IMR-90 (cell line): ENCODE data around the gene SMAD7. TPM values are rescaled to one million over a fixed set of nuclear protein-coding genes. Genes with fewer than 3 reads are reported as not detected.

Source experiments
- ATAC-seq: fragments of 200-7000 bp; cut with Tn5 transposase; 2 replicates; pipeline ENCODE4 v1.9.1; 2020; ENCODE audit warnings: low read depth, mild to moderate bottlenecking, moderate library complexity
- BruUV-seq: library from RNA; stranded (reverse); fragments of 400-500 nt; replicated peaks from 2 replicates; lab custom pipeline; 2021; lab: Mats Ljungman, UMichigan
- CTCF ChIA-PET: fragments of 300-600 bp; formaldehyde crosslinking; extraction: SDS; loops from one replicate; lab custom pipeline; 2021; ENCODE audit warnings: antibody characterized with exemption; lab: Yijun Ruan, JAX
- POLR2A ChIA-PET: fragments of 300-600 bp; sonication (Branson Sonifier 250); formaldehyde crosslinking; loops from one replicate; lab custom pipeline; 2022; ENCODE audit warnings: antibody characterized with exemption; ENCODE audit not compliant: unreplicated experiment; lab: Charles Lee
- DNase-seq: peaks from one replicate; pipeline ENCODE4 v3.0.0; 2013
- H2AFZ ChIP-seq: replicated peaks from 2 replicates; pipeline ENCODE3; 2013; ENCODE audit warnings: low read length, mild to moderate bottlenecking; ENCODE audit not compliant: poor library complexity
- H2AK5ac ChIP-seq: 2 replicates; pipeline ENCODE4 v1.6.1; 2013; ENCODE audit warnings: low read depth, low read length, inconsistent platforms
- H2AK9ac ChIP-seq: replicated peaks from 2 replicates; pipeline ENCODE3; 2013; ENCODE audit warnings: mild to moderate bottlenecking, low read depth, low read length, moderate library complexity; ENCODE audit not compliant: poor library complexity
- H2BK120ac ChIP-seq: 2 replicates; pipeline ENCODE4 v1.6.1; 2013; ENCODE audit warnings: low read depth, low read length, inconsistent platforms
- H2BK15ac ChIP-seq: 3 replicates; pipeline ENCODE4 v1.6.1; 2013; ENCODE audit warnings: low read depth, low read length, inconsistent platforms
- H2BK20ac ChIP-seq: 2 replicates; pipeline ENCODE4 v1.6.1; 2013; ENCODE audit warnings: low read depth, mild to moderate bottlenecking, inconsistent platforms, low read length, moderate library complexity
- H2BK5ac ChIP-seq: 2 replicates; pipeline ENCODE4 v1.6.1; 2013; ENCODE audit warnings: mild to moderate bottlenecking, low read depth, low read length, inconsistent platforms; ENCODE audit not compliant: poor library complexity, severe bottlenecking
- H3K14ac ChIP-seq: replicated peaks from 2 replicates; pipeline ENCODE4 v1.6.1; 2013; ENCODE audit warnings: low read depth, low read length, inconsistent platforms
- H3K18ac ChIP-seq: 2 replicates; pipeline ENCODE4 v1.6.1; 2013; ENCODE audit warnings: low read depth, low read length, control low read depth
- H3K23ac ChIP-seq: 2 replicates; pipeline ENCODE4 v1.6.1; 2013; ENCODE audit warnings: low read depth, low read length, inconsistent platforms
- H3K27ac ChIP-seq: 2 replicates; pipeline ENCODE4 v1.5.1; 2013; ENCODE audit warnings: mild to moderate bottlenecking, control low read depth, low read length; ENCODE audit not compliant: insufficient read depth
- H3K27me3 ChIP-seq: 2 replicates; pipeline ENCODE4 v1.6.1; 2013; ENCODE audit warnings: low read length; ENCODE audit not compliant: control insufficient read depth, insufficient read depth
- H3K36me3 ChIP-seq: 2 replicates; pipeline ENCODE4 v1.6.1; 2013; ENCODE audit warnings: low read length, mixed read lengths; ENCODE audit not compliant: control insufficient read depth, insufficient read depth
- H3K4ac ChIP-seq: 2 replicates; pipeline ENCODE4 v1.6.1; 2013; ENCODE audit warnings: low read depth, low read length, inconsistent platforms
- H3K4me1 ChIP-seq: 2 replicates; pipeline ENCODE4 v1.6.1; 2013; ENCODE audit warnings: low read length, mixed read lengths; ENCODE audit not compliant: control insufficient read depth, insufficient read depth
- H3K4me2 ChIP-seq: 2 replicates; pipeline ENCODE4 v1.6.1; 2013; ENCODE audit warnings: low read depth, mild to moderate bottlenecking, control low read depth, low read length, moderate library complexity
- H3K4me3 ChIP-seq: 2 replicates; pipeline ENCODE4 v1.5.1; 2013; ENCODE audit warnings: low read depth, mild to moderate bottlenecking, control low read depth, low read length, moderate library complexity; ENCODE audit not compliant: insufficient read depth
- H3K56ac ChIP-seq: 2 replicates; pipeline ENCODE4 v1.6.1; 2013; ENCODE audit warnings: low read length, inconsistent platforms; ENCODE audit not compliant: insufficient read depth; ENCODE audit errors: extremely low read depth
- H3K79me1 ChIP-seq, 2 experiments: 2 replicates each; pipeline ENCODE4 v1.6.1; 2013; ENCODE audit warnings: low read length in 2 of 2, inconsistent platforms in 1 of 2, low read depth in 1 of 2
- H3K9ac ChIP-seq: 2 replicates; pipeline ENCODE4 v1.6.1; 2013; ENCODE audit warnings: low read depth, low read length, control low read depth
- H3K9me1 ChIP-seq: 2 replicates; pipeline ENCODE4 v1.6.1; 2013; ENCODE audit warnings: low read length, inconsistent platforms; ENCODE audit not compliant: insufficient read depth
- H3K9me3 ChIP-seq: 2 replicates; pipeline ENCODE4 v1.6.1; 2013; ENCODE audit warnings: low read length; ENCODE audit not compliant: control insufficient read depth, insufficient read depth
- H4K20me1 ChIP-seq: 2 replicates; pipeline ENCODE4 v1.6.1; 2013; ENCODE audit warnings: low read length, inconsistent platforms; ENCODE audit not compliant: insufficient read depth
- H4K5ac ChIP-seq: 2 replicates; pipeline ENCODE4 v1.6.1; 2013; ENCODE audit warnings: mild to moderate bottlenecking, low read depth, low read length, control low read depth
- H4K8ac ChIP-seq, 2 experiments: 2 replicates each; pipeline ENCODE4 v1.6.1; 2013; ENCODE audit warnings: low read depth in 2 of 2, low read length in 2 of 2, control low read depth in 1 of 2, inconsistent platforms in 1 of 2
- H4K91ac ChIP-seq: 2 replicates; pipeline ENCODE4 v1.6.1; 2013; ENCODE audit warnings: low read depth, low read length, inconsistent platforms; ENCODE audit not compliant: insufficient read depth
- BHLHE40 ChIP-seq: fragments of 150-350 bp; IDR thresholded peaks from 2 replicates; pipeline ENCODE4 v1.6.1; 2016; ENCODE audit warnings: mild to moderate bottlenecking, low read depth, low read length
- CHD1 ChIP-seq: IDR thresholded peaks from 2 replicates; pipeline ENCODE4 v1.6.1; 2012; ENCODE audit warnings: low read depth, low read length, improper control_type of control experiment
- MAZ ChIP-seq: IDR thresholded peaks from 2 replicates; pipeline ENCODE4 v1.6.1; 2012; ENCODE audit warnings: low read depth, mild to moderate bottlenecking, low read length, improper control_type of control experiment, moderate library complexity, borderline replicate concordance
- NFE2L2 ChIP-seq: fragments of 150-350 bp; IDR thresholded peaks from 2 replicates; pipeline ENCODE4 v1.6.1; 2016; ENCODE audit warnings: low read depth, mild to moderate bottlenecking, low read length
- RAD21 ChIP-seq: IDR thresholded peaks from 2 replicates; pipeline ENCODE4 v1.6.1; 2012; ENCODE audit warnings: low read length, improper control_type of control experiment
- RFX5 ChIP-seq: IDR thresholded peaks from 2 replicates; pipeline ENCODE4 v1.8.0; 2012; ENCODE audit warnings: low read depth, mild to moderate bottlenecking, low read length, moderate library complexity
- WGBS, 2 experiments: methylation state at CpG; one replicate each; pipeline versions ENCODE4 v1.1.5 to v1.1.7; 2013; ENCODE audit warnings: missing lambda C conversion rate in 2 of 2; ENCODE audit not compliant: insufficient read length in 1 of 2; ENCODE audit errors: extremely low coverage in 2 of 2; 5-methylcytosine and 5-hydroxymethylcytosine counted together
- dilution Hi-C: fragments of 300-500 bp; cut with HindIII; formaldehyde crosslinking; loops from one replicate; pipeline ENCODE4 v1.14.3; 2018; ENCODE audit warnings: low sequenced_read_pairs; ENCODE audit not compliant: unreplicated experiment
- in situ Hi-C: fragments of 300-500 bp; cut with MboI; formaldehyde crosslinking; loops from 3 replicates; pipeline ENCODE4 v1.14.3; 2019; ENCODE audit warnings: low sequenced_read_pairs, inconsistent platforms, mixed read lengths
- intact Hi-C: fragments of 100-400 bp; cut with micrococcal nuclease; formaldehyde crosslinking; loops from 2 replicates; pipeline ENCODE4 v1.10.0; 2022
- polyA plus RNA-seq, 3 experiments: library from polyadenylated mRNA; depleted of rRNA; stranded (reverse); fragments of >200 nt; gene quantifications; 2 replicates each; pipeline ENCODE4 v1.2.3, GENCODE V29; 2012; ENCODE audit warnings: low replicate concordance in 1 of 3
- total RNA-seq: library from RNA; depleted of rRNA; stranded (reverse); fragments of >200 nt; gene quantifications from 2 replicates; pipeline ENCODE4 v1.2.3, GENCODE V29; 2012

Gene SMAD7
- total and polyA plus RNA-seq, 2 of the 4 experiments (the other 2 are of a cell fraction) = 15.8 to 17.6 TPM

DNA sequence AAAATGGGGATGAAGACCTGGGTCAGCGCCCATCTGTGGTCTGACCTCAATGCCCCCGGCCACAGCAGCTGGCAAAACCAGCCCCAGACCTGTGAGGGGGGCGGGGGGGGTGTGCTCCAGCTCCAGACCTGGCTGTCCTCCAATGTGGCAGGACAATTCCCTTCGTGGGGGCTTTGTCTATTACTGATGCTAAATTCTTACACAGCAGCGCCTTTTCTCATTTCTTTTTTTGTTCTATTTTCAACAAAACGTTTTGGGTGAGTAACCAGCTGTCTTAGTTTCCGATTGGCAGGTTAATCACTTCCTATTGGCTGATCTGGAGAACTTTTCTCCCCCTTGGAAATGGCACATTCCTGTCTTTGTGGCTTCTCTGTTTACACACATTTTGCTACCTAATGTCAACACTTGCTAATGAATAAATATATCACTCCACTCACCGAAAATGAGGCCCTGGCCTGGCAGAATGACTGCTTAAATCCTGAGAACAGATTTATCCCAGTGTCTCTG is 4.4 kb downstream of the SMAD7 start:
- no peak overlapping the region for H2BK15ac ChIP-seq
- 0% methylated on average over 1 of the region's 8 CpGs; no CpG with 5 or more reads in 1 of the 2 experiments for WGBS, 2 experiments
- H4K5ac ChIP-seq = no peak overlapping the region
- H2BK5ac ChIP-seq = no peak overlapping the region
- no peak for ATAC-seq
- H3K4me3 ChIP-seq = peak overlapping the region; percentile 99
- no peak overlapping the region for H2AFZ ChIP-seq
- no peak overlapping the region for H3K27ac ChIP-seq
- no peak overlapping the region for H2AK5ac ChIP-seq
- dilution Hi-C loops (no loop called here), intact Hi-C loops (loop anchor here (5.0 kb wide), 1 partner anchor 79 kb away; no protein-coding TSS in a partner anchor), in situ Hi-C loops (loop anchor here (10.0 to 25.0 kb wide), 2 partner anchors 228 to 409 kb away; partner anchors contain the start of gene CTIF)
- BruUV-seq = no TSS peak
- H3K79me1 ChIP-seq = peaks cover 4 to 58% of the 10 kb centered on the region in 2 experiments; a peak in 2 of 4 replicates
- peaks cover 40% of the 10 kb centered on the region for H3K36me3 ChIP-seq
- H3K14ac ChIP-seq = 0 out of 2 replicates have a peak overlapping the region, but pooled peaks have one; percentile 54
- peaks cover 92% of the 10 kb centered on the region for H4K20me1 ChIP-seq
- no peak overlapping the region for H4K91ac ChIP-seq
- H2BK20ac ChIP-seq = peak overlapping the region; percentile 3; the same call in 1 of the 2 replicates
- no peaks in the 10 kb centered on the region for H3K9me3 ChIP-seq
- no peak overlapping the region; the same call in 1 of the 2 replicates for H3K18ac ChIP-seq
- CTCF ChIA-PET = interaction anchor here (1.0 to 1.5 kb wide), 2 partner anchors 109 to 170 kb away, joined by 3 read pairs; no protein-coding TSS in a partner anchor
- peak; percentile 67 for TF ChIP-seq BHLHE40
- TF ChIP-seq RFX5 = no peak
- no peak for TF ChIP-seq RAD21
- TF ChIP-seq MAZ = no peak; the same call in 1 of the 2 replicates
- no peak for TF ChIP-seq NFE2L2
- peak; percentile 83; the same call in 1 of the 2 replicates for TF ChIP-seq CHD1
- no peak overlapping the region; the same call in 1 of the 2 replicates for H3K4ac ChIP-seq
- peak overlapping the region; percentile 74; the same call in 1 of the 2 replicates for H3K23ac ChIP-seq
- H3K9ac ChIP-seq = peak overlapping the region; percentile 77; the same call in 1 of the 2 replicates
- H2AK9ac ChIP-seq = peak overlapping the region; percentile 86
- POLR2A ChIA-PET = no interaction called here
- H3K9me1 ChIP-seq = peaks cover 35% of the 10 kb centered on the region
- H3K56ac ChIP-seq = 0 out of 2 replicates have a peak overlapping the region, but pooled peaks have one; percentile 13
- peak; percentile 81 for DNase-seq
- H2BK120ac ChIP-seq = no peak overlapping the region
- H3K4me2 ChIP-seq = peak overlapping the region; percentile 88
- no peak overlapping the region for H4K8ac ChIP-seq
- no peaks in the 10 kb centered on the region for H3K27me3 ChIP-seq
- peaks cover 35% of the 10 kb centered on the region for H3K4me1 ChIP-seq
